ENCODE data around the gene CBFB. TPM values are rescaled to one million over a fixed set of nuclear protein-coding genes. Genes with fewer than 3 reads are reported as not detected.
A peak's percentile ranks its signal among the peaks of the same experiment; 100 is the strongest.

The CBFB gene
- total RNA-seq, 2 donors from 2014 or later: 27.0 to 46.2 TPM

DNA sequence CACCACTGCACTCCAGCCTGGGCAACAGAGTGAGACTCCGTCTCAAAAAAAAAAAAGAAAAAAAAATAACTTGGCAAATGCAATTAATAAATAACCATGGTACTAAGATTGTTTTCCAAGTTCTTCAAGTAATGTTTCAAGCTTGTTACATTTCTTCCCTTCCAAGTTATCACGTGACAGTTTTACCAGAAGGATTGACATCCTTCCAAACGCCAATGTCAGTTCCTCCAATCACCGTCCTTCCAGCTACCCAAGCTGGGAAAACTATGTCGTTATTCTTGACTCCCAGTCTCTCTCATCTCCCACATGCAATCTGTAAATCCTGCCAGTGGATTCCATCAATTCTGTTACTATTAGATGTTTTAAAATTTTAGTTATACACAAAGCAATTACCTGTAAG is 76.9 kb downstream of the CBFB start:
- H3K27me3 ChIP-seq (replicated peaks; ENCODE audit: insufficient read depth): no peaks in the 10 kb centered on the region
- TF ChIP-seq POLR2A (IDR thresholded peaks at IDR 0.05) (no peak), POLR2AphosphoS5 (IDR thresholded peaks at IDR 0.05) (peak; percentile 16), CTCF (IDR thresholded peaks at IDR 0.05) (no peak)
- no peaks in the 10 kb centered on the region for H3K9me3 ChIP-seq
- 43% methylated on average over 5 of the region's 5 CpGs for WGBS
- intact Hi-C loops (cut with DNase I): no loop called here
- H3K4me3 ChIP-seq: no peak overlapping the region
- H3K4me1 ChIP-seq (replicated peaks): no peaks in the 10 kb centered on the region
- DNase-seq (ENCODE audit: low spot score): no peak
- H3K36me3 ChIP-seq: no peaks in the 10 kb centered on the region
- peak overlapping the region in 1 of 2 donors; percentile 50 for H3K27ac ChIP-seq

- no peak for DNase-seq (ENCODE audit: low spot score)
- Histone ChIP-seq H3K4me1 (replicated peaks) (peaks cover 5% of the 10 kb centered on the region), H3K27ac (no peak overlapping the region), H3K9me3 (no peaks in the 10 kb centered on the region), H3K4me3 (no peak overlapping the region), H3K27me3 (replicated peaks; ENCODE audit: insufficient read depth) (no peaks in the 10 kb centered on the region), H3K36me3 (no peaks in the 10 kb centered on the region)
- intact Hi-C loops (cut with DNase I): no loop called here
- TF ChIP-seq POLR2A (IDR thresholded peaks at IDR 0.05) (no peak), CTCF (IDR thresholded peaks at IDR 0.05) (no peak), POLR2AphosphoS5 (IDR thresholded peaks at IDR 0.05) (no peak)
- WGBS: 96% methylated on average over 6 of the region's 6 CpGs
These were observed 79.5 kb downstream of the CBFB start for GRCh38 chr16:67108489-67108888.

DNA sequence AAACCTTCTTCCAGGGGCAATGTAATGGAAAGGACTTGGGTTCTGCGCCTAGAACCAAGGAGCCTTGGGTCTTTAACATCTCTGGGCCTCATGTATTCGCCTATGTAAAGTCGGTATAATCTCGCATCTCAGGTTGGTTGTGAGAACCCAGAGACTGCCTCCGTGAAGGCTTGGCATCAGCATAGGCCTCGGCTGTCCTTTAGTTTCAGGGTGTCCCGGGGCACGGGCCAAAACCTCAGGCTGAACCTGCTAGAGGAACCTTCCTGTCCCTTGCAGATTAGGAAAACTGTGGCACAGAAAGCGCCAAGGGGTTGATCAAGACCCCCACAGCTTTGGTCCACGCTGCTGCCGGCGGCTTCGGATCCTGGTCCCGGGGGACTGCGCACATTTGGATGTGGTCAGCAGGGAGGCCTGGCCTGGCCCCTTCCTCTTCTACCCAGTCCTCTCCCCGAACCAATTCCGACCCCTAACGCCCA is 80.0 kb downstream of the CBFB start:
- Histone ChIP-seq H3K4me3 (peak overlapping the region; percentile 85 to 99), H3K9me3 (no peaks in the 10 kb centered on the region), H3K27me3 (replicated peaks; ENCODE audit: insufficient read depth) (no peaks in the 10 kb centered on the region), H3K36me3 (no peaks in the 10 kb centered on the region), H3K4me1 (replicated peaks) (peaks cover 5% of the 10 kb centered on the region), H3K27ac (peak overlapping the region; percentile 73 to 89)
- 66% methylated on average over 18 of the region's 18 CpGs for WGBS
- intact Hi-C loops (cut with DNase I): no loop called here
- peak; percentile 8 for DNase-seq (ENCODE audit: low spot score)
- no peak for TF ChIP-seq CTCF (IDR thresholded peaks at IDR 0.05)
- TF ChIP-seq POLR2AphosphoS5 (IDR thresholded peaks at IDR 0.05): no peak
- no peak for TF ChIP-seq POLR2A (IDR thresholded peaks at IDR 0.05)

- Histone ChIP-seq H3K27me3 (replicated peaks; ENCODE audit: insufficient read depth) (no peaks in the 10 kb centered on the region), H3K4me1 (replicated peaks) (peaks cover 5% of the 10 kb centered on the region), H3K9me3 (no peaks in the 10 kb centered on the region), H3K27ac (peak within 1 kb of the TSS; percentile 73 to 89), H3K36me3 (no peaks in the 10 kb centered on the region), H3K4me3 (peak within 1 kb of the TSS; percentile 85 to 99)
- WGBS: 2% methylated on average over 48 of the region's 63 CpGs
- TF ChIP-seq CTCF (IDR thresholded peaks at IDR 0.05): peak in 2 of 4 experiments; percentile 26 to 28
- TF ChIP-seq POLR2AphosphoS5 (IDR thresholded peaks at IDR 0.05): peak; percentile 95
- TF ChIP-seq POLR2A (IDR thresholded peaks at IDR 0.05): peak; percentile 93
- DNase-seq (ENCODE audit: low spot score): peak; percentile 95
- intact Hi-C loops (cut with DNase I): loop anchor here (5.0 kb wide), 1 partner anchor 38 kb away; no protein-coding TSS in a partner anchor
These were observed 80.6 kb downstream of the CBFB start, which contains the start of gene PHAF1 for GRCh38 chr16:67109407-67110135. PHAF1 (plus strand) TSS chr16:67109941; CDS start chr16:67110176, 235 bp downstream.
